ENCODE data around the gene UBAC1.

Gene UBAC1

GRCh38 chr9:135887585-135888050 is 73.6 kb downstream of the UBAC1 start:
- peak overlapping the region; percentile 84 to 89 for H3K27ac Mint-ChIP-seq
- DNase-seq (peak; percentile 63 to 82), ATAC-seq (peak; percentile 98)
- peak overlapping the region; percentile 78 to 80 for H3K4me3 Mint-ChIP-seq
- H3K27me3 Mint-ChIP-seq = no peaks in the 10 kb centered on the region
- H3K9me3 Mint-ChIP-seq = no peaks in the 10 kb centered on the region
- H3K4me1 Mint-ChIP-seq = peaks cover 82% of the 10 kb centered on the region

- H3K9me3 Mint-ChIP-seq = no peaks in the 10 kb centered on the region
- peak overlapping the region; percentile 78 to 80 for H3K4me3 Mint-ChIP-seq
- ATAC-seq = peak; percentile 1
- no peaks in the 10 kb centered on the region for H3K27me3 Mint-ChIP-seq
- DNase-seq = no peak
- H3K4me1 Mint-ChIP-seq = peaks cover 79% of the 10 kb centered on the region
- H3K27ac Mint-ChIP-seq = peak overlapping the region; percentile 84 to 89
Measured at GRCh38 chr9:135887021-135887507, 74.1 kb downstream of the UBAC1 start.

- Mint-ChIP-seq H3K27ac (no peak overlapping the region), H3K27me3 (no peaks in the 10 kb centered on the region), H3K9me3 (no peaks in the 10 kb centered on the region), H3K4me3 (peak overlapping the region; percentile 78 to 80), H3K4me1 (peaks cover 72% of the 10 kb centered on the region)
- DNase-seq (no peak), ATAC-seq (no peak)
Measured at GRCh38 chr9:135886147-135886981, 74.8 kb downstream of the UBAC1 start.

- DNase-seq (no peak), ATAC-seq (no peak)
- Mint-ChIP-seq H3K9me3 (no peaks in the 10 kb centered on the region), H3K27me3 (no peaks in the 10 kb centered on the region), H3K27ac (peak overlapping the region in 1 of 2 donors; percentile 0), H3K4me3 (no peak overlapping the region), H3K4me1 (peaks cover 61% of the 10 kb centered on the region)
Measured at GRCh38 chr9:135885100-135885853, 75.9 kb downstream of the UBAC1 start.

- H3K4me3 Mint-ChIP-seq = no peak overlapping the region
- H3K27me3 Mint-ChIP-seq = no peaks in the 10 kb centered on the region
- no peak for DNase-seq
- H3K27ac Mint-ChIP-seq = peak overlapping the region in 1 of 2 donors; percentile 4
- H3K9me3 Mint-ChIP-seq = no peaks in the 10 kb centered on the region
- H3K4me1 Mint-ChIP-seq = peaks cover 55% of the 10 kb centered on the region
- ATAC-seq = no peak
Measured at GRCh38 chr9:135884328-135885035, 76.7 kb downstream of the UBAC1 start.

GRCh38 chr9:135883410-135884089 is 77.6 kb downstream of the UBAC1 start:
- H3K4me1 Mint-ChIP-seq = peaks cover 50% of the 10 kb centered on the region
- H3K4me3 Mint-ChIP-seq = no peak overlapping the region
- peak overlapping the region in 1 of 2 donors; percentile 14 for H3K27ac Mint-ChIP-seq
- DNase-seq = no peak
- H3K27me3 Mint-ChIP-seq = no peaks in the 10 kb centered on the region
- ATAC-seq = no peak
- H3K9me3 Mint-ChIP-seq = no peaks in the 10 kb centered on the region
